GM23248 (cell line): ENCODE data around the gene SLC6A19. TPM values are rescaled to one million over a fixed set of nuclear protein-coding genes. Genes with fewer than 3 reads are reported as not detected.

Experiments
- DNase-seq: peaks from one replicate; pipeline ENCODE4 v3.0.0-alpha.2; 2015
- H2AFZ ChIP-seq: fragments of 200-600 bp; sonication (generic); 2 replicates; pipeline ENCODE4 v1.6.1; 2016; ENCODE audit warnings: antibody characterized with exemption
- H3F3A ChIP-seq: fragments of 200-600 bp; sonication (generic); 2 replicates; pipeline ENCODE4 v1.6.1; 2016; ENCODE audit warnings: mild to moderate bottlenecking, antibody characterized with exemption, mixed run types; ENCODE audit not compliant: insufficient read depth
- H3K27ac ChIP-seq: fragments of 200-600 bp; sonication (generic); 2 replicates; pipeline ENCODE4 v1.5.1; 2016; ENCODE audit warnings: mild to moderate bottlenecking
- H3K27me3 ChIP-seq: fragments of 200-600 bp; sonication (generic); replicated peaks from 2 replicates; pipeline ENCODE4 v1.6.1; 2016; ENCODE audit warnings: mild to moderate bottlenecking; ENCODE audit not compliant: insufficient read depth
- H3K36me3 ChIP-seq: fragments of 200-600 bp; sonication (generic); 2 replicates; pipeline ENCODE4 v1.6.1; 2016; ENCODE audit warnings: low read depth, mild to moderate bottlenecking
- H3K4me1 ChIP-seq: fragments of 200-600 bp; sonication (generic); 2 replicates; pipeline ENCODE4 v1.6.1; 2016; ENCODE audit warnings: mild to moderate bottlenecking; ENCODE audit not compliant: insufficient read depth
- H3K4me2 ChIP-seq: fragments of 200-600 bp; sonication (generic); one replicate; pipeline ENCODE4 v1.6.1; 2016; ENCODE audit warnings: mild to moderate bottlenecking; ENCODE audit not compliant: unreplicated experiment
- H3K4me3 ChIP-seq: fragments of 200-600 bp; sonication (generic); 2 replicates; pipeline ENCODE4 v1.5.1; 2016; ENCODE audit warnings: mild to moderate bottlenecking
- H3K79me2 ChIP-seq: fragments of 200-600 bp; sonication (generic); 2 replicates; pipeline ENCODE4 v1.6.1; 2016; ENCODE audit warnings: mild to moderate bottlenecking; ENCODE audit not compliant: insufficient read depth
- H3K9ac ChIP-seq: fragments of 200-600 bp; sonication (generic); 2 replicates; pipeline ENCODE4 v1.6.1; 2016; ENCODE audit warnings: mild to moderate bottlenecking
- H3K9me2 ChIP-seq: fragments of 200-600 bp; sonication (generic); 2 replicates; pipeline ENCODE4 v1.6.1; 2016; ENCODE audit warnings: mixed run types, mild to moderate bottlenecking, moderate library complexity; ENCODE audit not compliant: insufficient read depth
- H3K9me3 ChIP-seq: fragments of 200-600 bp; sonication (generic); one replicate; pipeline ENCODE4 v1.6.1; 2017; ENCODE audit warnings: low read depth
- H4K20me1 ChIP-seq: fragments of 200-600 bp; sonication (generic); 2 replicates; pipeline ENCODE4 v1.6.0; 2016; ENCODE audit not compliant: insufficient read depth
- EZH2 ChIP-seq: fragments of 200-600 bp; sonication (generic); IDR thresholded peaks from 2 replicates; pipeline ENCODE4 v1.6.1; 2018; ENCODE audit warnings: antibody characterized with exemption, mild to moderate bottlenecking; ENCODE audit not compliant: insufficient read depth, poor library complexity, severe bottlenecking
- EZH2phosphoT487 ChIP-seq: fragments of 200-600 bp; sonication (generic); IDR thresholded peaks from 2 replicates; pipeline ENCODE4 v1.6.1; 2018; ENCODE audit warnings: antibody characterized with exemption, moderate library complexity, mild to moderate bottlenecking, low read depth; ENCODE audit not compliant: insufficient read depth
- WGBS, 2 experiments: methylation state at CpG; one replicate each; pipeline ENCODE4 v1.1.6; 2015 to 2017; ENCODE audit warnings: low lambda C conversion rate in 2 of 2, low coverage in 1 of 2; ENCODE audit errors: missing lambda C conversion rate in 2 of 2; 5-methylcytosine and 5-hydroxymethylcytosine counted together
- in situ Hi-C: fragments of 300-500 bp; cut with MboI; formaldehyde crosslinking; loops from 2 replicates; pipeline ENCODE4 v1.15.0; 2020
- polyA plus RNA-seq: library from polyadenylated mRNA; unstranded; fragments of >200 nt; fragmentation: Nextera tagmentation; extraction: Ambion mirVana; gene quantifications from 2 replicates; pipeline ENCODE4 v1.2.1, GENCODE V29; 2016
- total RNA-seq: library from RNA; depleted of rRNA; stranded (reverse); fragments of >200 nt; shearing (Covaris generic); gene quantifications from 2 replicates; pipeline ENCODE4 v1.2.3, GENCODE V29; 2014

The SLC6A19 gene
- total and polyA plus RNA-seq, 2 experiments from 2014 or later, result not detected

- Histone ChIP-seq H4K20me1 (no peaks in the 10 kb centered on the region), H3K79me2 (no peaks in the 10 kb centered on the region), H3K9ac (no peak overlapping the region), H3K9me3 (no peaks in the 10 kb centered on the region), H3K4me2 (no peak overlapping the region), H3K9me2 (no peaks in the 10 kb centered on the region), H3K27me3 (no peaks in the 10 kb centered on the region), H2AFZ (no peak overlapping the region), H3K36me3 (no peaks in the 10 kb centered on the region), H3K4me1 (no peaks in the 10 kb centered on the region), H3K4me3 (no peak overlapping the region), H3K27ac (no peak overlapping the region), H3F3A (no peaks in the 10 kb centered on the region)
- in situ Hi-C loops, result no loop called here
- WGBS, 2 experiments, result 74% methylated on average over 21 to 23 of the region's 23 CpGs
- no peak for DNase-seq
- TF ChIP-seq EZH2phosphoT487, result no peak
- TF ChIP-seq EZH2, result no peak
Measured at GRCh38 chr5:1215320-1216096, 14.1 kb downstream of the SLC6A19 start.

GRCh38 chr5:1216211-1216917 is 15.0 kb downstream of the SLC6A19 start:
- Histone ChIP-seq H3K36me3 (no peaks in the 10 kb centered on the region), H4K20me1 (no peaks in the 10 kb centered on the region), H3K9me3 (no peaks in the 10 kb centered on the region), H3K9ac (no peak overlapping the region), H3F3A (no peaks in the 10 kb centered on the region), H3K79me2 (no peaks in the 10 kb centered on the region), H3K27ac (no peak overlapping the region), H3K9me2 (no peaks in the 10 kb centered on the region), H3K27me3 (no peaks in the 10 kb centered on the region), H3K4me2 (no peak overlapping the region), H2AFZ (no peak overlapping the region), H3K4me3 (no peak overlapping the region), H3K4me1 (no peaks in the 10 kb centered on the region)
- TF ChIP-seq EZH2 (no peak), EZH2phosphoT487 (no peak)
- no peak for DNase-seq
- in situ Hi-C loops, result no loop called here
- WGBS, 2 experiments, result 75 to 80% methylated on average over 38 of the region's 38 CpGs

- H3K27me3 ChIP-seq, result no peaks in the 10 kb centered on the region
- no peak overlapping the region for H2AFZ ChIP-seq
- no peaks in the 10 kb centered on the region for H3K9me2 ChIP-seq
- no peak overlapping the region for H3K27ac ChIP-seq
- TF ChIP-seq EZH2, result no peak
- no peak for TF ChIP-seq EZH2phosphoT487
- no peak overlapping the region for H3K4me3 ChIP-seq
- H3K79me2 ChIP-seq, result no peaks in the 10 kb centered on the region
- no peaks in the 10 kb centered on the region for H3K36me3 ChIP-seq
- no peaks in the 10 kb centered on the region for H3F3A ChIP-seq
- no peak overlapping the region for H3K9ac ChIP-seq
- no peaks in the 10 kb centered on the region for H3K9me3 ChIP-seq
- H4K20me1 ChIP-seq, result no peaks in the 10 kb centered on the region
- WGBS, 2 experiments, result 54 to 76% methylated on average over 15 to 18 of the region's 18 CpGs
- H3K4me1 ChIP-seq, result no peaks in the 10 kb centered on the region
- in situ Hi-C loops, result no loop called here
- H3K4me2 ChIP-seq, result no peak overlapping the region
- DNase-seq, result no peak
Measured at GRCh38 chr5:1216918-1217295, 15.5 kb downstream of the SLC6A19 start.

GRCh38 chr5:1217596-1218206 is 16.3 kb downstream of the SLC6A19 start:
- Histone ChIP-seq H2AFZ (no peak overlapping the region), H3K9me2 (no peaks in the 10 kb centered on the region), H3K36me3 (no peaks in the 10 kb centered on the region), H3K9ac (no peak overlapping the region), H3K27me3 (no peaks in the 10 kb centered on the region), H3F3A (no peaks in the 10 kb centered on the region), H3K4me1 (no peaks in the 10 kb centered on the region), H3K4me3 (no peak overlapping the region), H3K4me2 (no peak overlapping the region), H3K27ac (no peak overlapping the region), H3K9me3 (no peaks in the 10 kb centered on the region), H3K79me2 (no peaks in the 10 kb centered on the region), H4K20me1 (no peaks in the 10 kb centered on the region)
- 29 to 31% methylated on average over 16 to 24 of the region's 24 CpGs for WGBS, 2 experiments
- TF ChIP-seq EZH2 (no peak), EZH2phosphoT487 (no peak)
- in situ Hi-C loops, result no loop called here
- DNase-seq, result no peak
